ENCODE measurements around the gene ZMYND11.
"Not testable (repeated sequence)": the region's sequence is repeated elsewhere in the genome, so short reads cannot be mapped to it uniquely, and the experiment has no call there.

The ZMYND11 gene

GRCh38 chr10:251982-252582 lies 116.8 kb downstream of the ZMYND11 start:
- Histone ChIP-seq H3K27me3 (ENCODE audit: insufficient read depth, poor library complexity, severe bottlenecking) (no peaks in the 10 kb centered on the region), H3K27ac (replicated peaks) (no peak overlapping the region), H3K4me3 (replicated peaks; ENCODE audit: insufficient read depth, low read length) (no peak overlapping the region)
- DNase-seq (ENCODE audit: low read depth in 1 of 2, low spot score in 1 of 2) = no peak
- TF ChIP-seq POLR2AphosphoS5 (IDR thresholded peaks at IDR 0.05; ENCODE audit: low read depth) = no peak
- TF ChIP-seq SPI1 (IDR thresholded peaks at IDR 0.05; ENCODE audit: borderline replicate concordance, low read depth) = no peak
- no peak for TF ChIP-seq CTCF (IDR thresholded peaks at IDR 0.05; ENCODE audit: insufficient read depth, low read length)
- TF ChIP-seq, protein P1, sequence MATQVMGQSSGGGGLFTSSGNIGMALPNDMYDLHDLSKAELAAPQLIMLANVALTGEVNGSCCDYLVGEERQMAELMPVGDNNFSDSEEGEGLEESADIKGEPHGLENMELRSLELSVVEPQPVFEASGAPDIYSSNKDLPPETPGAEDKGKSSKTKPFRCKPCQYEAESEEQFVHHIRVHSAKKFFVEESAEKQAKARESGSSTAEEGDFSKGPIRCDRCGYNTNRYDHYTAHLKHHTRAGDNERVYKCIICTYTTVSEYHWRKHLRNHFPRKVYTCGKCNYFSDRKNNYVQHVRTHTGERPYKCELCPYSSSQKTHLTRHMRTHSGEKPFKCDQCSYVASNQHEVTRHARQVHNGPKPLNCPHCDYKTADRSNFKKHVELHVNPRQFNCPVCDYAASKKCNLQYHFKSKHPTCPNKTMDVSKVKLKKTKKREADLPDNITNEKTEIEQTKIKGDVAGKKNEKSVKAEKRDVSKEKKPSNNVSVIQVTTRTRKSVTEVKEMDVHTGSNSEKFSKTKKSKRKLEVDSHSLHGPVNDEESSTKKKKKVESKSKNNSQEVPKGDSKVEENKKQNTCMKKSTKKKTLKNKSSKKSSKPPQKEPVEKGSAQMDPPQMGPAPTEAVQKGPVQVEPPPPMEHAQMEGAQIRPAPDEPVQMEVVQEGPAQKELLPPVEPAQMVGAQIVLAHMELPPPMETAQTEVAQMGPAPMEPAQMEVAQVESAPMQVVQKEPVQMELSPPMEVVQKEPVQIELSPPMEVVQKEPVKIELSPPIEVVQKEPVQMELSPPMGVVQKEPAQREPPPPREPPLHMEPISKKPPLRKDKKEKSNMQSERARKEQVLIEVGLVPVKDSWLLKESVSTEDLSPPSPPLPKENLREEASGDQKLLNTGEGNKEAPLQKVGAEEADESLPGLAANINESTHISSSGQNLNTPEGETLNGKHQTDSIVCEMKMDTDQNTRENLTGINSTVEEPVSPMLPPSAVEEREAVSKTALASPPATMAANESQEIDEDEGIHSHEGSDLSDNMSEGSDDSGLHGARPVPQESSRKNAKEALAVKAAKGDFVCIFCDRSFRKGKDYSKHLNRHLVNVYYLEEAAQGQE (IDR thresholded peaks at IDR 0.05; ENCODE audit: insufficient replicate concordance, low read depth) = no peak
- TF ChIP-seq GABPA (IDR thresholded peaks at IDR 0.05; ENCODE audit: low read depth) = no peak

GRCh38 chr10:260819-261429 lies 125.7 kb downstream of the ZMYND11 start:
- Histone ChIP-seq H3K27ac (replicated peaks) (peak overlapping the region; percentile 72), H3K4me3 (replicated peaks; ENCODE audit: insufficient read depth, low read length) (no peak overlapping the region), H3K27me3 (ENCODE audit: insufficient read depth, poor library complexity, severe bottlenecking) (no peaks in the 10 kb centered on the region)
- DNase-seq (ENCODE audit: low read depth in 1 of 2, low spot score in 1 of 2) = peak in 1 of 2 experiments; percentile 18
- TF ChIP-seq SPI1 (IDR thresholded peaks at IDR 0.05; ENCODE audit: borderline replicate concordance, low read depth) = peak; percentile 55; the same call in 1 of the 2 replicates
- TF ChIP-seq, protein P1 (IDR thresholded peaks at IDR 0.05; ENCODE audit: insufficient replicate concordance, low read depth) = no peak
- TF ChIP-seq POLR2AphosphoS5 (IDR thresholded peaks at IDR 0.05; ENCODE audit: low read depth) = no peak

- DNase-seq (ENCODE audit: low read depth in 1 of 2, low spot score in 1 of 2); H3K27ac ChIP-seq (replicated peaks): not testable (repeated sequence)
Observed at GRCh38 chr10:264160-265073, 129.2 kb downstream of the ZMYND11 start.

DNA sequence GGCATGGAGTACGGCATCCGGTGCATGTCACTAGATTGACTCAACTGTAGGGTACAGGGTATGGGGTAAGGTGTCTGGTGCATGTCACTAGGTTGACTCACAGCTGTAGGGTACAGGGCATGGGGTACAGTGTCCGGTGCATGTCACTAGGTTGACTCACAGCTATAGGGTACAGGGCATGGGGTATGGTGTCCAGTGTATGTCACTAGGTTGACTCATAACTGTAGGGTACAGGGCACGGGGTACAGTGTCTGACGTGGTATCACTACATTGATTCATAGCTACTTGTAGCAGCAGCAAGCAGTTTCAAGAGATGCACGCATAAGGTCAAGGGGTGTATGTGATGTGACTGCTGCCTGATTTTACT lies 129.8 kb downstream of the ZMYND11 start:
- not testable (repeated sequence) for H3K27ac ChIP-seq (replicated peaks); H3K27me3 ChIP-seq (ENCODE audit: insufficient read depth, poor library complexity, severe bottlenecking); DNase-seq (ENCODE audit: low read depth in 1 of 2, low spot score in 1 of 2); H3K4me3 ChIP-seq (replicated peaks; ENCODE audit: insufficient read depth, low read length)

More at GRCh38 chr10:264160-265073, 129.2 kb downstream of the ZMYND11 start:
- not testable (repeated sequence) for H3K27me3 ChIP-seq (ENCODE audit: insufficient read depth, poor library complexity, severe bottlenecking); H3K4me3 ChIP-seq (replicated peaks; ENCODE audit: insufficient read depth, low read length)

DNA sequence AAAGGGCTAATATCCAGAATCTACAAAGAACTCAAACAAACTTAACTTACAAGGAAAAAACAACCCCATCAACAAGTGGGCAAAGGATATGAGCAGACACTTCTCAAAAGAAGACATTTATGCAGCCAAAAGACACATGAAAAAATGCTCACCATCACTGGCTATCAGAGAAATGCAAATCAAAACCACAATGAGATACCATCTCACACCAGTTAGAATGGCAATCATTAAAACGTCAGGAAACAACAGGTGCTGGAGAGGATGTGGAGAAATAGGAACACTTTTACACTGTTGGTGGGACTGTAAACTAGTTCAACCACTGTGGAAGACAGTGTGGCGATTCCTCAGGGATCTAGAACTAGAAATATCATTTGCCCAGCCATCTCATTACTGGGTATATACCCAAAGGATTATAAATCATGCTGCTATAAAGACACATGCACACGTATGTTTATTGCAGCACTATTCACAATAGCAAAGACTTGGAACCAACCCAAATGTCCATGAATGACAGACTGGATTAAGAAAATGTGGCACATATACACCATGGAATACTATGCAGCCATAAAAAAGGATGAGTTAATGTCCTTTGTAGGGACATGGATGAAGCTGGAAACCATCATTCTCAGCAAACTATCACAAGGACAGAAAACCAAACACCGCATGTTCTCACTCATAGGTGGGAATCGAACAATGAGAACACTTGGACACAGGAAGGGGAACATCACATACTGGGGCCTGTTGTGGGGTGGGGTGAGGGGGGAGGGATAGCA lies 130.7 kb downstream of the ZMYND11 start:
- H3K27me3 ChIP-seq (ENCODE audit: insufficient read depth, poor library complexity, severe bottlenecking); H3K4me3 ChIP-seq (replicated peaks; ENCODE audit: insufficient read depth, low read length); H3K27ac ChIP-seq (replicated peaks); DNase-seq (ENCODE audit: low read depth in 1 of 2, low spot score in 1 of 2): not testable (repeated sequence)

Data from HL-60 (cell line).